ENCODE results near the gene GMIP. TPM values are rescaled to one million over a fixed set of nuclear protein-coding genes. Genes with fewer than 3 reads are reported as not detected.
A peak's percentile ranks its signal among the peaks of the same experiment; 100 is the strongest.

The GMIP gene
- total and polyA plus RNA-seq, 2 experiments from 2014 or later, result 5.1 to 22.1 TPM

DNA sequence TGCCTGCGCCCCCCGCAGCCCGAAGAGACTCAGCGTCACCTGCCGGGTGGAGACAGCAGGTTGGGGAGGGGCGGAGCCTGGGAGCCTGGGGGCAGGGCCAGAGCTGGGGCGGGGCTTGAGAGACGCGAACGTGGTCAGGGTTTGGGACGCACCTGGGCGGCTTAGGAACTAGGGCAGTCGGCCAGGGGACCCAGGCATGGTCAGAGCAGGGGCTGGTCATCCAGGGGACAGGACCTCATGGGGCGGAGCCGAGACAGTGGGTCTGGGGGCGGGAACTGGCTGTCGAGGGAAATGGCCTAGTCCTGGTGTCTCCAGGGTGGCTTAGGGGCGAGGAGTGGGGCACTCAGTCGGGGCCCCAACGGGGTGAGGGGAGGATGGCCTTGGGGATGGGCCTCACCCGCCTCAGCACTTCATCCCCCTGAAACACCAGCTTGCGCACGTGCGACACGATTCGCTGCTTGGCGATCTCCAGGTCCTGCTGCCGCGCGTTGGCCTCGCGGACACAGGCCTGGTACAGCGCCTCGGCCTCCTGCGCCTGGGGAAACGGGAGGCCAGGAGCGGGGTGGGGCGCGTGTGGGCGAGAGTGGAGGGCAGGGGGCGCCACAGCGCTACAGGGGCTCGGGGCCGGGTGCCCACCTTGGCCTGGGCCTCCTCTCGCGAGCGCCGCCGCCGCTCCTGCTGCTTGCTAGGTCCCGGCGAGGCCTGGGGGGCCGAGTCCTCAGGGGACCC, 5.8 kb downstream of the GMIP start:
- Histone ChIP-seq H3K27me3 (ENCODE audit: insufficient read depth) (no peaks in the 10 kb centered on the region), H2AFZ (peak overlapping the region; percentile 94), H3K27ac (ENCODE audit: low read depth) (no peak overlapping the region), H4K20me1 (replicated peaks; ENCODE audit: insufficient read depth) (no peaks in the 10 kb centered on the region), H3K9me2 (ENCODE audit: insufficient read depth) (no peaks in the 10 kb centered on the region), H3K36me3 (ENCODE audit: insufficient read depth) (no peaks in the 10 kb centered on the region; the same call in 1 of the 2 replicates), H3K4me2 (peak overlapping the region; percentile 80), H3K79me2 (replicated peaks; ENCODE audit: insufficient read depth) (no peaks in the 10 kb centered on the region), H3K4me1 (ENCODE audit: insufficient read depth) (peaks cover 4% of the 10 kb centered on the region), H3F3A (replicated peaks; ENCODE audit: low read depth) (no peaks in the 10 kb centered on the region), H3K4me3 (peak overlapping the region; percentile 59)
- TF ChIP-seq CTCF (conservative IDR thresholded peaks at IDR 0.05; ENCODE audit: low read depth in 2 of 2) (peak in 1 of 2 experiments; percentile 64; a peak in 3 of 4 replicates), POLR2AphosphoS5 (IDR thresholded peaks at IDR 0.05; ENCODE audit: low read depth) (peak; percentile 50; the same call in 1 of the 2 replicates), ZNF331 (CRISPR knock-in tag; IDR thresholded peaks at IDR 0.05; ENCODE audit: low read depth) (no peak)
- peaks cover 10% of the 10 kb centered on the region for H3K4me1 Mint-ChIP-seq
- H3K36me3 Mint-ChIP-seq (ENCODE audit: low read depth), result peaks cover 19% of the 10 kb centered on the region
- ATAC-seq (peak; percentile 92), DNase-seq (ENCODE audit: low spot score) (peak; percentile 96)
- peak overlapping the region; percentile 63; the same call in 2 of the 3 replicates for H3K4me3 Mint-ChIP-seq
- no peaks in the 10 kb centered on the region; the same call in 2 of the 3 replicates for H3K9me3 Mint-ChIP-seq
- H3K27ac Mint-ChIP-seq, result no peak overlapping the region
- H3K27me3 Mint-ChIP-seq (ENCODE audit: insufficient read depth, low read depth, poor library complexity), result peaks cover 11% of the 10 kb centered on the region

DNA sequence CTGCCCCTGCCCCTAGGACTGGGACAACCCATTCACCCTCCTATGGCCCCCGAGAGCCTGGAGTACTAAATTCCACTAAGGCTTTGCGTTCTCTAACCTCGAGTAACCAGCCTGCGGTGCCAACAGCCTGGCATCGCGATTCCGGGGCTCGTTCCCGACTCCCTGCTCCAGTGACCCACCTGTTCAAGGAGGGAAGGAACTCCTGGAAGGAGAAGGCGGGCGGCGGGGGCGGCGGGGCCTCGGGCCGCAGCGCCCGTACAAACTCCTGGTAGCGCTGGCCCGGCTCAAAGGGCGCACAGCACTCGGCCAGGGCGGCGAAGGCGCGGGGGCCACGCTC, 6.3 kb downstream of the GMIP start:
- H3K27ac Mint-ChIP-seq, result no peak overlapping the region
- no peaks in the 10 kb centered on the region for H3K9me2 ChIP-seq (ENCODE audit: insufficient read depth)
- peaks cover 9% of the 10 kb centered on the region for H3K27me3 Mint-ChIP-seq (ENCODE audit: insufficient read depth, low read depth, poor library complexity)
- H3K4me1 ChIP-seq (ENCODE audit: insufficient read depth), result no peaks in the 10 kb centered on the region; the same call in 1 of the 2 replicates
- 0 out of 3 replicates have a peak overlapping the region, but pooled peaks have one; percentile 33 for H3K4me3 Mint-ChIP-seq
- TF ChIP-seq, protein P1, sequence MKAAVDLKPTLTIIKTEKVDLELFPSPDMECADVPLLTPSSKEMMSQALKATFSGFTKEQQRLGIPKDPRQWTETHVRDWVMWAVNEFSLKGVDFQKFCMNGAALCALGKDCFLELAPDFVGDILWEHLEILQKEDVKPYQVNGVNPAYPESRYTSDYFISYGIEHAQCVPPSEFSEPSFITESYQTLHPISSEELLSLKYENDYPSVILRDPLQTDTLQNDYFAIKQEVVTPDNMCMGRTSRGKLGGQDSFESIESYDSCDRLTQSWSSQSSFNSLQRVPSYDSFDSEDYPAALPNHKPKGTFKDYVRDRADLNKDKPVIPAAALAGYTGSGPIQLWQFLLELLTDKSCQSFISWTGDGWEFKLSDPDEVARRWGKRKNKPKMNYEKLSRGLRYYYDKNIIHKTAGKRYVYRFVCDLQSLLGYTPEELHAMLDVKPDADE (IDR thresholded peaks at IDR 0.05), result no peak
- TF ChIP-seq EZH2phosphoT487 (IDR thresholded peaks at IDR 0.05; ENCODE audit: unreplicated experiment) (no peak), ZNF331 (CRISPR knock-in tag; IDR thresholded peaks at IDR 0.05; ENCODE audit: low read depth) (no peak), CREB1 (CRISPR knock-in tag; IDR thresholded peaks at IDR 0.05; ENCODE audit: low read depth) (no peak), ZNF114 (CRISPR knock-in tag; IDR thresholded peaks at IDR 0.05) (no peak), POLR2AphosphoS5 (IDR thresholded peaks at IDR 0.05; ENCODE audit: low read depth) (no peak), NANOG (IDR thresholded peaks at IDR 0.05; ENCODE audit: borderline replicate concordance) (no peak)
- H2AFZ ChIP-seq, result no peak overlapping the region
- no peak for ATAC-seq
- peak overlapping the region; percentile 59 for H3K4me3 ChIP-seq
- H3F3A ChIP-seq (replicated peaks; ENCODE audit: low read depth), result no peaks in the 10 kb centered on the region
- H4K20me1 ChIP-seq (replicated peaks; ENCODE audit: insufficient read depth), result no peaks in the 10 kb centered on the region
- no peaks in the 10 kb centered on the region for H3K79me2 ChIP-seq (replicated peaks; ENCODE audit: insufficient read depth)
- no peaks in the 10 kb centered on the region; the same call in 1 of the 2 replicates for H3K36me3 ChIP-seq (ENCODE audit: insufficient read depth)
- no peaks in the 10 kb centered on the region for H3K27me3 ChIP-seq (ENCODE audit: insufficient read depth)
- no peak overlapping the region for H3K27ac ChIP-seq (ENCODE audit: low read depth)
- no peaks in the 10 kb centered on the region; the same call in 2 of the 3 replicates for H3K9me3 Mint-ChIP-seq
- peak overlapping the region; percentile 80 for H3K4me2 ChIP-seq
- no peak for DNase-seq (ENCODE audit: low spot score)
- peaks cover 6% of the 10 kb centered on the region; the same call in 2 of the 3 replicates for H3K4me1 Mint-ChIP-seq
- peaks cover 21% of the 10 kb centered on the region for H3K36me3 Mint-ChIP-seq (ENCODE audit: low read depth)

Measured in GM23338 (cell line).